GM21737 (cell line): ENCODE data around the gene BACH1.

Experiments
- ATAC-seq: cut with Tn5 transposase; IDR thresholded peaks from one replicate; pipeline ENCODE4 v1.9.1; 2021; ENCODE audit warnings: mild to moderate bottlenecking, moderate library complexity; ENCODE audit not compliant: unreplicated experiment

Gene BACH1

GRCh38 chr21:29290240-29290639, 8.5 kb upstream of the BACH1 start:
- ATAC-seq: no peak

DNA sequence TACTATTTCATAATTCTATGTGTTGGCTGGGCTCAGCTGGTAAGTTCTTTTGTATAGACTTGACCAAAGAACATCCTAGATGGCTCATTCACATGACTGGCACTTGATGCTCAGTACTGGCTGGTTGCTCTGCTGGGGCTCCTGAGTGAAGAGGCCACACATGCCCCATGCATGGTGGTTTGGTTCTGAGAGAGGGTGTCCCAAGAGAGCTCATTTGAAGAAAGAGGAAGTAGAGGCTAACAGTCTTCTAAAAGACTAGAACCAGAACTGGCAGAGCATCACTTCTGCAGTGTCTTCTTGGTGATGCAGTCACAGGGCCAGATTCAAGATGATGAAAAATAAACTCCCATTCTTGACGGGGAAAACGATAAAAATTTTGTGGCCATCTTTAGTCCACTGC, 5.2 kb upstream of the BACH1 start:
- ATAC-seq: peak; percentile 80

- ATAC-seq: no peak
These were observed 3.6 kb upstream of the BACH1 start for GRCh38 chr21:29295066-29295650.

DNA sequence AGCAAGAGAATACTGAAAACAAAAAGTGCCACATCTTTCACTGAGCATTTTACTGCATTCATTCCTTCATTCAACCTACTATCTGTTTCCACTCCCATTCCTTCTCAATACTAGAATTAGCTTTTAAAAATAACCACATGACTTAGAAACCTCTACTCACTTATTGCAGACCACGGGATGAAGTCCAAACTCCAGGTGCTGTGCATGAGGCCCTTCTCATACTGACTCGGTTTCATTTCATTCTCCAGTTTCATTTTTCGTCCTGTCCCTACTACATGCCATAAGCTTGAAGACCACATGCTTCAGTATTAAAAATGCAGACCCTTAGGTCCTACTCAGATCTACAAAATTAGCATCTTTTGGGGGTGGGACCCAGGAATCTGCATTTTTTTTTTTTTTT, 2.3 kb upstream of the BACH1 start:
- no peak for ATAC-seq

GRCh38 chr21:29297483-29298347, 1.0 kb upstream of the BACH1 start:
- ATAC-seq: no peak

DNA sequence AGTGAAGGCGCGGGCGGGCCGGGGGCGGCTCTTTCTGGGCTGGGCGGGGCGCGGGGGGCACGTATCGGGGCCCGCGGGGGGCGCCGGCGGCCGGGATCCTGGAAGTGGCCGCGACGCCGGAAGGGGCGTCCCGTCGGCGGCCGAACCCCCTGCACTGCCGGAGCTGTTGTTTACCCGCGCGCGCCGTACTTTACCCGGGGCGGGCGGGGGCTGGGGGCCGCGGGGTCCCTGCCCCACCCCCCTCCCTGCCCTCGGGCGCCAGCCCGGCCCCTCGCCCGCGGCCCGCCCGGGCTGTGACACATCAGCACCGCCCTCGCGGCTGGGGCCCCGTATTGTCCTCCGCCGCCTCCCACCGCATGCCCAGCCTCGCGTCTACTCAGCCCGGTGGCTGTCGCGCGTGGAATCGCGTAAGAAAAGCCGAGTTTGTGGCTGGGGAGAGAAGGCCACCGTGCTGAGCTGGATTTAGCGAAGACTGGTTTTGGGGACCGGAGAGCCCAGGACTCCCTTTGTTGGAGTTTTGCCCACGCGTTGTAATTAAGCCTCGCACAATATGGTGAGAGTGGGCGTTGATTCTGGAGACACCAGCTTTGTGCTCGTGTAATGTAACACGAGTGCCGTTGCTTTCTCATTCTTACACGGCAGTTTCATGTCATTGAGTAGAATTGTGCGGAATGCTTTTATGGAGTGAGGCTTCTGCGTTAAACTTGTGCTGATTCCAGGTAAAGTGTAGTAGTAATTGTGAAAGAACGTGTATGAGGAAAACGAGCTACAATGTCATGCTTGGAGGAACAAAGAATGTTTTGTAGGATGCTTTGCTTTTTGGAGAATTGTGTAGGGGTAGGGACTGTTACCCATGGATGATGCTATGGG, 559 bp downstream of the BACH1 start:
- ATAC-seq: peak; percentile 15

- ATAC-seq: peak; percentile 70
These were observed 1.4 kb downstream of the BACH1 start for GRCh38 chr21:29299916-29300806.

DNA sequence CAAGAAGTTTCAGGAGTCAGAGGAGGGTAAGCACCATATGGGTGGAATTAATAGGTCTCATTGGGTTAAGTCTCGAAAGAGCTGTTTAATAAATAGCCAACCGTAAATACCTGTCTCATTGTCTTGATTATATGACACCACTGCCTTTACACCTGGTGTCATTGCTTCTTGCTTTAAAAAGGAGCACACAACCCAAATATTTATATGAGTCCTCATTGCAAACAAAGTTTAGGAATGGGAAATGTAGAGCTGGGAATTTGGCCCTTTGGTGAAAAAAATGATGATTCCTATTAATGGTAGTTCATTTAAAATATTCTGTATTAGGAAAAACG, 2.1 kb downstream of the BACH1 start:
- no peak for ATAC-seq

- ATAC-seq: no peak
These were observed 3.0 kb downstream of the BACH1 start for GRCh38 chr21:29301691-29302090.

DNA sequence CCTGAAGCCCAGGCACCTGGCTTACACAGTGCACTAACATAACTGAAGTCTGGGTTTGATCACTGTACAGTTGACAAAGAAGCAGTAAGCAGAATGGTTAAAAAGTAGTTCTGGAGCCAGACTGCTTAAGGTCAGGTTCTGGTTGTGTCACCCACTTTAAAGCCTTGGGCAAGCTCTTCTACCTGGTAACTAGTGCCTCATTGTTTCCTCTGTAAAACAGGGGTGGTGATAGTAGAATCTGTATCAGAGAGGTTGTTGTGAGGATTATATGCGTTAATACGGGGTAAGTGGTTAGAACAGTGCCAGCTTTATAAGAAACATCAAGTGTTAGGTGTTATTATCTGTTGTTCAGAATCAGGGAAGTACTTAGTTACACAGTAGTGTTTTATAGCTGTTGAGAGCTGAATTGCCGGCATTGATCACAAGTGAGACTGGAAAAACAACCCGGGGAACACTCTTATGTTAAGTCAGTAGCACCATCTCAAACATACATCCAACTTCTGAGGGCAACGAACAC, 3.7 kb downstream of the BACH1 start:
- ATAC-seq: no peak

- ATAC-seq: no peak
These were observed 4.6 kb downstream of the BACH1 start for GRCh38 chr21:29303288-29303687.

DNA sequence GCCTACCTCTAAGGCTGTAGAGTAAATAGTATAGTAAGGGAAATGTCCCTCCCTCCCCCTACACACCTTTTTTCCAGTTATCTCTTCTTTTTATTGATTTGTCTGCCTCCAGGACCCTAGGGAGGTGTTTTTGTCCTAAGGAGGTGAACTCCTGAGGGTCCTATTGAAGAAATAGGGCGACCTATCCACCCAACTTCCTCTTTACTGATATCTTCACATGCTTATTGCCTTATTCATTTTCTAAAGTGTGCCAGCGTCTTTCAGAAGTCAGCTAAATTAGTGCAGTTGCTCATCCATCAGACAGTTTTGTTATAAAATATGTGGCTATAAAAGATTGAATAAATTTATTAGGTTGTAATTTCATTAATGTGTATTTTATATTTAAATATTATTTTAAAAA, 5.9 kb downstream of the BACH1 start:
- ATAC-seq: no peak

DNA sequence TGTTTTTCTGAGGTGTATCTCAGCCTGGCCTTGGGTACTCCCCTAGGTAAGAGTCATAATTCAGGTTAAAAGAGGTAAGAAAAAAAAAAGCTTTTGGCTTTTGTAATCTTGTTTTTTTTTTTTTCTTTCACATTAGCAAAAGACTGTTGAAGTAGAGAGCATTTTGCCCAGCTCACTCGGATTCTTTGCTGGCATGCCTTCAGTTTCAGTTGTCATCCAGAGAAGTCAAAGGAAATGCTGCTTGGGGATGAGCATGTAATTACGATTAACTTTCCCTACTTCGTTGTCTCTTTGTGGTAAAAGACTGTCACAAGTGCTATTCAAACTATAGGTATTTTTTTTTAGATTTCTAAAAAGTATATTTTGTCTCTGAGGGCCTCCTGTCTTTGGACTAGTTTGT, 6.3 kb downstream of the BACH1 start:
- no peak for ATAC-seq

DNA sequence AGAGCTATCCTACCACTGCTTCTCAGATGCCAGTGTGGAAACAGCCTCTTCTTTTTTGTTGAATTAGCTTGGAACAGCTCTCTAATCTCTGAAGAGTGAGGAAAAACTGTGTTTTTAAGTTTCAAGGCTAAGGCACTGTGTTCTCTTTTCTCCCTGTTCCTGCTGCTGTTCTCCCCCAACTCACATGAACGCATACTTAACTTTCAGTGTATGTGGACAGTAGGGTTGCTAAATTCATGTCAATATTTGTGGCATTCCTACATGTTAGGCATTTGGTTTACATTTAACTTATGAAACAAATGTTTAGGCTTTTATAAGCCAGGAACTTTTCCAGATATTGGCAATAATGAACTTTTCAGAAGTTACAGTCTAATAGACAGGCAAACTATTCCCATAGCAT, 6.8 kb downstream of the BACH1 start:
- no peak for ATAC-seq

- ATAC-seq: no peak
These were observed 8.2 kb downstream of the BACH1 start for GRCh38 chr21:29306920-29307319.

DNA sequence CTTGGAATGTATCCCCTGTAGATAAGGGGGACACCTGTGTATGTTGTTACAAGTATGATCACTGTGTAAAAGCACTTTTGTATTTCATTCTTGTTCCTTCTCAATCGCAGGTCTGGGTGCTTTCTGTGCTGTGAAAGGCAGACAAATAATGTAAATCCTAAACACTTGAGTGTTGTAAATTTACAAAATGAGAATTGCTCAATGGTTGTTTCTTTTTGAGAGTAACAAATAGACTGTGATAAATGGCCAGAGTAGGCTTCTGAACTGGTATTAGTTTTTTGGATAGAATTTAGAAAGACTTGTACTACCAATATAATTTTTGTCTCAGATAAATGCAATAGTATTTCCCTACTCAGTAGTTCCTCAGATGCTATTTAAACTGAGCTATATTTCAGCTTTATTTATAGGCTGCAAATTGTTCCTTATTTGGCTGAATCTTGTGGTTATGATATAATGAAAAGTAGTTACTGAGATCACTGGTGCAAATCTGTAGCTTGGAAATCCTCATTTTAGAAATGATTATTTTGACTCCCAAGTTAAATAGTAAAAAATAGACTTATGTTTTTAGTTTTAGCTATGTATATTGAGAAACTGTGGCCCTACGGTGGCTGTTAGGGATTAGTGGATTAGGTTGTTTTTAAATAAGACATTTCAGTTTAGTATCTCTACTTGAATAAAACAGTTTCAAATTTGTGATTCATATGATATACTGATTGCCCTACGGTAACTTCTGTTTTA, 9.2 kb downstream of the BACH1 start:
- ATAC-seq: no peak

GRCh38 chr21:29308456-29308783, 9.7 kb downstream of the BACH1 start:
- no peak for ATAC-seq

DNA sequence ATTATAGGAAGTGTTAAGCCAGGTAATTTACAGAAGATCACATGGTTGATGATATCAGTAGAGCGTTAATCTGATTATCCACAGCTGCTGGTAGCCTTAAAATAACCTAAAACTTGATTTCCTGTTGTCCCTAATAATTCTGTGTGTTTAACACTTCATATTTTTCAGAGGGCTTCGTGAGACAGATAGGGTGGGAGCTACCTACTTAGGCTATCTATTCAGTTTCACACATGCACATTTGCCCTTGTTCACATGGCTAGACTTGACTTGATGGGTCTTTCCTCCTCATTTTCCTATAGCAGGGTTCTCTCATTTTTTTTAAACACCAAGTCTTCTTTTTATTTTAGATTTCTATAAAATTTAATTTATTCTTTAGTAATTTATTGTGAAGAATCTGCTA, 11.0 kb downstream of the BACH1 start:
- ATAC-seq: no peak

- ATAC-seq: no peak
These were observed 13.1 kb downstream of the BACH1 start for GRCh38 chr21:29311802-29312201.

GRCh38 chr21:29312981-29313380, 14.3 kb downstream of the BACH1 start:
- ATAC-seq: no peak
